Endodermal cell (in vitro differentiated cells): ENCODE results near the gene SDK2. TPM values are rescaled to one million over a fixed set of nuclear protein-coding genes. Genes with fewer than 3 reads are reported as not detected.

Source experiments
- DNase-seq: peaks from one replicate; pipeline ENCODE4 v3.0.0-alpha.2; 2017
- H3K27ac ChIP-seq: 2 replicates; pipeline ENCODE4 v1.5.1; 2013; ENCODE audit warnings: mild to moderate bottlenecking, low read depth, low read length, moderate library complexity
- H3K27me3 ChIP-seq: 2 replicates; pipeline ENCODE4 v1.6.1; 2013; ENCODE audit warnings: mild to moderate bottlenecking, low read length, moderate library complexity; ENCODE audit not compliant: insufficient read depth, control insufficient read depth, poor library complexity, severe bottlenecking
- H3K36me3 ChIP-seq: 2 replicates; pipeline ENCODE4 v1.7.0; 2013; ENCODE audit warnings: mild to moderate bottlenecking, low read length, moderate library complexity; ENCODE audit not compliant: control insufficient read depth, insufficient read depth
- H3K4me1 ChIP-seq: one replicate; pipeline ENCODE4 v1.7.0; 2013; ENCODE audit warnings: low read length; ENCODE audit not compliant: control insufficient read depth, insufficient read depth
- H3K4me3 ChIP-seq: 2 replicates; pipeline ENCODE4 v1.5.1; 2013; ENCODE audit warnings: mild to moderate bottlenecking, low read length, moderate library complexity
- H3K9ac ChIP-seq: 2 replicates; pipeline ENCODE4 v1.6.1; 2013; ENCODE audit warnings: mild to moderate bottlenecking, low read length, moderate library complexity; ENCODE audit not compliant: poor library complexity, severe bottlenecking; ENCODE audit errors: extremely low read depth
- H3K9me3 ChIP-seq: 2 replicates; pipeline ENCODE4 v1.6.1; 2013; ENCODE audit warnings: mild to moderate bottlenecking, low read length, moderate library complexity; ENCODE audit not compliant: control insufficient read depth
- H3K27ac Mint-ChIP-seq: 2 replicates; pipeline ENCODE4 v1.8.0; 2020; ENCODE audit warnings: mixed read lengths
- H3K27me3 Mint-ChIP-seq: 2 replicates; pipeline ENCODE4 v1.8.0; 2021; ENCODE audit warnings: mild to moderate bottlenecking, mixed read lengths; ENCODE audit not compliant: insufficient read depth
- H3K36me3 Mint-ChIP-seq: 2 replicates; pipeline ENCODE4 v1.8.0; 2020; ENCODE audit warnings: low read depth, mixed read lengths
- H3K4me1 Mint-ChIP-seq: 2 replicates; pipeline ENCODE4 v1.8.0; 2020; ENCODE audit warnings: mixed read lengths
- H3K4me3 Mint-ChIP-seq: 2 replicates; pipeline ENCODE4 v1.8.0; 2020; ENCODE audit warnings: mild to moderate bottlenecking, moderate library complexity, mixed read lengths
- H3K9me3 Mint-ChIP-seq: 2 replicates; pipeline ENCODE4 v1.8.0; 2020; ENCODE audit warnings: mild to moderate bottlenecking, mixed read lengths
- WGBS, 2 experiments: methylation state at CpG; one replicate each; pipeline versions ENCODE4 v1.1.5 to v1.1.7; 2013; ENCODE audit warnings: missing lambda C conversion rate in 2 of 2, mixed read lengths in 1 of 2; ENCODE audit not compliant: insufficient coverage in 1 of 2, insufficient read length in 1 of 2; 5-methylcytosine and 5-hydroxymethylcytosine counted together
- total RNA-seq, 2 donors: library from RNA; stranded (reverse); fragmentation: NEBNext Ultra II Directional in 1 of 2; extraction: Animal tissue kit (Norgen Biotek cat#: 25700) in 1 of 2; gene quantifications; 2 replicates in 1 of 2; 3 replicates in 1 of 2; pipeline ENCODE4 v1.2.1, GENCODE V29; 2021
- TF ChIP-seq, protein P1 (sequence below): fragments of 200-600 bp; sonication (generic); conservative IDR thresholded peaks from 2 replicates; pipeline ENCODE4 v1.5.0; 2021; ENCODE audit warnings: antibody characterized with exemption, mild to moderate bottlenecking

The SDK2 gene
- total RNA-seq, 2 donors from 2014 or later: 5.9 to 7.0 TPM

DNA sequence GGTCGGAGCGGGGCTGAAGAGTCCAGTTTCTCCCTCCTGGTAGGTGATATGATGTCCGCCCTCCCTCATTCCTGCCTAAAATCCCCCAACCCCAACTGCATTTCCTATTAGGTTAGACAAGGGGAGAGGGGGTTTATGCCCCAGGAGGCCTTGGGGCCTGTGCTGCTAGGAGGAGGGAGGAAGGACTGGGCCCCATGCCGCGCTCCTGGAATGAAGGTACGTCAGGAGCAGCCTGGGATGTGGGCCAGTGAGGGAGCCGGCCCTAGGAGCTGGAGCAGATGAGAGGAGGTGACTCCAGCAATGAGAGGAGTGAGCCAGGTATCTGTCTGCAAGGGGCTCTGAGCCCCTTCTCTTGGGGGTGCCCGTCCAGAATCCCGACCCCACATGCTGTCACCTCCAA lies 285.6 kb downstream of the SDK2 start:
- no peak overlapping the region for H3K27ac Mint-ChIP-seq
- Histone ChIP-seq H3K27ac (no peak overlapping the region), H3K4me3 (no peak overlapping the region), H3K4me1 (peaks cover 17% of the 10 kb centered on the region), H3K9me3 (no peaks in the 10 kb centered on the region), H3K36me3 (no peaks in the 10 kb centered on the region), H3K27me3 (no peaks in the 10 kb centered on the region), H3K9ac (no peak overlapping the region)
- TF ChIP-seq, protein P1, sequence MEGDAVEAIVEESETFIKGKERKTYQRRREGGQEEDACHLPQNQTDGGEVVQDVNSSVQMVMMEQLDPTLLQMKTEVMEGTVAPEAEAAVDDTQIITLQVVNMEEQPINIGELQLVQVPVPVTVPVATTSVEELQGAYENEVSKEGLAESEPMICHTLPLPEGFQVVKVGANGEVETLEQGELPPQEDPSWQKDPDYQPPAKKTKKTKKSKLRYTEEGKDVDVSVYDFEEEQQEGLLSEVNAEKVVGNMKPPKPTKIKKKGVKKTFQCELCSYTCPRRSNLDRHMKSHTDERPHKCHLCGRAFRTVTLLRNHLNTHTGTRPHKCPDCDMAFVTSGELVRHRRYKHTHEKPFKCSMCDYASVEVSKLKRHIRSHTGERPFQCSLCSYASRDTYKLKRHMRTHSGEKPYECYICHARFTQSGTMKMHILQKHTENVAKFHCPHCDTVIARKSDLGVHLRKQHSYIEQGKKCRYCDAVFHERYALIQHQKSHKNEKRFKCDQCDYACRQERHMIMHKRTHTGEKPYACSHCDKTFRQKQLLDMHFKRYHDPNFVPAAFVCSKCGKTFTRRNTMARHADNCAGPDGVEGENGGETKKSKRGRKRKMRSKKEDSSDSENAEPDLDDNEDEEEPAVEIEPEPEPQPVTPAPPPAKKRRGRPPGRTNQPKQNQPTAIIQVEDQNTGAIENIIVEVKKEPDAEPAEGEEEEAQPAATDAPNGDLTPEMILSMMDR: no peak
- no peak overlapping the region for H3K4me3 Mint-ChIP-seq
- no peak for DNase-seq
- H3K4me1 Mint-ChIP-seq: peaks cover 36% of the 10 kb centered on the region
- H3K9me3 Mint-ChIP-seq: no peaks in the 10 kb centered on the region
- H3K36me3 Mint-ChIP-seq: no peaks in the 10 kb centered on the region
- no peaks in the 10 kb centered on the region for H3K27me3 Mint-ChIP-seq
- 89 to 100% methylated on average over 4 to 8 of the region's 9 CpGs for WGBS, 2 experiments

GRCh38 chr17:73357981-73358380 lies 286.3 kb downstream of the SDK2 start:
- TF ChIP-seq, protein P1: no peak
- no peaks in the 10 kb centered on the region for H3K36me3 ChIP-seq
- H3K36me3 Mint-ChIP-seq: no peaks in the 10 kb centered on the region
- no peak overlapping the region for H3K27ac ChIP-seq
- WGBS, 2 experiments: 95 to 96% methylated on average over 9 to 19 of the region's 19 CpGs
- DNase-seq: no peak
- peaks cover 14% of the 10 kb centered on the region for H3K4me1 ChIP-seq
- no peak overlapping the region for H3K9ac ChIP-seq
- H3K9me3 Mint-ChIP-seq: no peaks in the 10 kb centered on the region
- no peaks in the 10 kb centered on the region for H3K27me3 Mint-ChIP-seq
- no peak overlapping the region for H3K4me3 ChIP-seq
- no peak overlapping the region for H3K27ac Mint-ChIP-seq
- no peaks in the 10 kb centered on the region for H3K27me3 ChIP-seq
- H3K4me1 Mint-ChIP-seq: peaks cover 31% of the 10 kb centered on the region
- no peak overlapping the region for H3K4me3 Mint-ChIP-seq
- H3K9me3 ChIP-seq: no peaks in the 10 kb centered on the region

DNA sequence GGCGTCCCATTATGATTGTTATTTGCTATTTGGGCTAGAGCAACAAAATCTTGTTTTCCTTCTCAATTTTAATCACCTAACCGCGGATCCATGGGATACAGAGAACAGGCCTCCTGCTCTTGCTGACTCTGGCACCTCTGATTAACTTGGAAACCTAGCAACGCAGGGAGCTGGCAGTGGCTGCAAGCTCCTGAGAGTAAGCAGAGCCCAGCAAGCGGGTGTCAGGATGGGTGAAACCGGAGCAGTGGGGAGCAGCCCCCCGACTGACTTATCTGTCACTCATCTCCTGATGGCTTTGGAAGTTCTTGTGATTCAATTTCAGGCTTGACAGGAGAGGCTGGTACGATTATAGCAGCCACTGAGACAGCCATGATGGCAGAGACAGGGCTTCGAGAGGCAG lies 286.9 kb downstream of the SDK2 start:
- Histone ChIP-seq H3K4me3 (no peak overlapping the region), H3K27ac (no peak overlapping the region), H3K9me3 (no peaks in the 10 kb centered on the region), H3K9ac (no peak overlapping the region), H3K27me3 (no peaks in the 10 kb centered on the region), H3K4me1 (peaks cover 15% of the 10 kb centered on the region), H3K36me3 (no peaks in the 10 kb centered on the region)
- Mint-ChIP-seq H3K27ac (no peak overlapping the region), H3K9me3 (no peaks in the 10 kb centered on the region), H3K36me3 (no peaks in the 10 kb centered on the region), H3K4me1 (peaks cover 34% of the 10 kb centered on the region), H3K4me3 (no peak overlapping the region), H3K27me3 (no peaks in the 10 kb centered on the region)
- WGBS, 2 experiments: 92 to 93% methylated on average over 6 to 9 of the region's 9 CpGs
- TF ChIP-seq, protein P1: no peak
- peak; percentile 42 for DNase-seq
